Naive thymus-derived CD4-positive, alpha-beta T cell (primary cell): ENCODE results near the gene OBP2B. TPM values are rescaled to one million over a fixed set of nuclear protein-coding genes. Genes with fewer than 3 reads are reported as not detected.

Experiments
- ATAC-seq: fragments of 150-1000 bp; cut with Tn5 transposase; 2 replicates; pipeline ENCODE4 v1.10.0; 2021; ENCODE audit warnings: mild to moderate bottlenecking, moderate library complexity
- CTCF ChIA-PET: fragments of 350-600 bp; sonication (Branson Sonifier 250); formaldehyde crosslinking; loops from one replicate; lab custom pipeline; 2021; ENCODE audit warnings: antibody characterized with exemption; lab: Charles Lee
- POLR2A ChIA-PET: fragments of 350-600 bp; sonication (Branson Sonifier 250); formaldehyde crosslinking; loops from one replicate; lab custom pipeline; 2021; ENCODE audit warnings: antibody characterized with exemption, inconsistent platforms; lab: Charles Lee
- DNase-seq, 9 donors: peaks; one replicate each; pipeline versions ENCODE4 v3.0.0 to v3.0.0-alpha.2; 2020 to 2022; ENCODE audit warnings: mixed read lengths in 1 of 9
- H3K27ac ChIP-seq: one replicate; pipeline ENCODE4 v1.7.0; 2013; ENCODE audit warnings: mild to moderate bottlenecking, low read depth, low read length, moderate library complexity
- H3K27me3 ChIP-seq, 2 donors: one replicate each; pipeline ENCODE4 v1.7.0; 2013; ENCODE audit warnings: low read length in 2 of 2, mild to moderate bottlenecking in 2 of 2, moderate library complexity in 2 of 2; ENCODE audit not compliant: control insufficient read depth in 2 of 2, insufficient read depth in 2 of 2
- H3K36me3 ChIP-seq, 3 experiments: 1 replicate in 2 of 3; 2 replicates in 1 of 3; pipeline ENCODE4 v1.7.0; 2013; ENCODE audit warnings: low read length in 3 of 3, mild to moderate bottlenecking in 3 of 3, moderate library complexity in 1 of 3; ENCODE audit not compliant: insufficient read depth in 3 of 3, control insufficient read depth in 2 of 3
- H3K4me1 ChIP-seq, 2 donors: one replicate each; pipeline ENCODE4 v1.7.0; 2013; ENCODE audit warnings: low read length in 2 of 2, mild to moderate bottlenecking in 2 of 2, moderate library complexity in 1 of 2; ENCODE audit not compliant: control insufficient read depth in 2 of 2, insufficient read depth in 2 of 2
- H3K4me3 ChIP-seq: 2 replicates; pipeline ENCODE4 v1.7.0; 2013; ENCODE audit warnings: mild to moderate bottlenecking, low read length
- H3K9me3 ChIP-seq, 3 experiments: 1 replicate in 2 of 3; 2 replicates in 1 of 3; pipeline ENCODE4 v1.7.0; 2013; ENCODE audit warnings: low read length in 3 of 3; ENCODE audit not compliant: control insufficient read depth in 2 of 3
- H3K27ac Mint-ChIP-seq, 9 donors: one replicate each; pipeline ENCODE4 v1.8.0; 2020 to 2022; ENCODE audit warnings: mixed read lengths in 9 of 9, mild to moderate bottlenecking in 8 of 9, moderate library complexity in 5 of 9, inconsistent platforms in 2 of 9
- H3K27me3 Mint-ChIP-seq, 5 donors: one replicate each; pipeline ENCODE4 v1.8.0; 2021 to 2022; ENCODE audit warnings: mixed read lengths in 5 of 5, mild to moderate bottlenecking in 1 of 5
- H3K36me3 Mint-ChIP-seq, 5 donors: one replicate each; pipeline ENCODE4 v1.8.0; 2020 to 2022; ENCODE audit warnings: mixed read lengths in 5 of 5, mild to moderate bottlenecking in 3 of 5, inconsistent platforms in 1 of 5
- H3K4me1 Mint-ChIP-seq, 7 donors: one replicate each; pipeline ENCODE4 v1.8.0; 2020 to 2022; ENCODE audit warnings: mixed read lengths in 7 of 7, mild to moderate bottlenecking in 3 of 7, inconsistent platforms in 1 of 7
- H3K4me3 Mint-ChIP-seq, 10 donors: one replicate each; pipeline ENCODE4 v1.8.0; 2020 to 2022; ENCODE audit warnings: mild to moderate bottlenecking in 10 of 10, mixed read lengths in 10 of 10, moderate library complexity in 6 of 10, inconsistent platforms in 2 of 10
- H3K9me3 Mint-ChIP-seq, 11 donors: one replicate each; pipeline ENCODE4 v1.8.0; 2020 to 2022; ENCODE audit warnings: mixed read lengths in 11 of 11, mild to moderate bottlenecking in 4 of 11, inconsistent platforms in 1 of 11, moderate library complexity in 1 of 11
- intact Hi-C, 2 donors: fragments of 100-400 bp; cut with micrococcal nuclease; formaldehyde crosslinking; loops; one replicate each; pipeline ENCODE4 v1.15.1; 2023
- polyA plus RNA-seq, 2 donors: library from polyadenylated mRNA; unstranded; fragments of 300-500 nt; fragmentation: Illumina TruSeq; gene quantifications; one replicate each; pipeline ENCODE4 v1.2.3, GENCODE V29; 2021
- total RNA-seq, 6 experiments: library from RNA in 5 of 6; stranded (reverse) in 5 of 6; gene quantifications; 1 replicate in 5 of 6; 2 replicates in 1 of 6; pipeline ENCODE4 v1.2.3 and lab custom pipeline; 2021 to 2026

OBP2B gene
- total and polyA plus RNA-seq, 7 experiments from 2014 or later: not detected

GRCh38 chr9:133184971-133185370, 24.1 kb downstream of the OBP2B start:
- Histone ChIP-seq H3K4me3 (no peak overlapping the region), H3K27me3 (peaks cover 0 to 3% of the 10 kb centered on the region in 2 donors), H3K4me1 (peaks cover 0 to 5% of the 10 kb centered on the region in 2 donors), H3K36me3 (no peaks in the 10 kb centered on the region), H3K27ac (no peak overlapping the region), H3K9me3 (no peaks in the 10 kb centered on the region)
- peak overlapping the region in 1 of 9 donors; percentile 38 for H3K27ac Mint-ChIP-seq
- POLR2A ChIA-PET: interaction anchor here (0.7 kb wide), 1 partner anchor 302 kb away, joined by 3 read pairs; no protein-coding TSS in a partner anchor
- peak in 8 of 9 donors; percentile 15 to 59 (median 38) for DNase-seq
- peaks cover 0 to 2% (median 0%) of the 10 kb centered on the region in 11 donors for H3K9me3 Mint-ChIP-seq
- H3K36me3 Mint-ChIP-seq: no peaks in the 10 kb centered on the region
- H3K4me1 Mint-ChIP-seq: peaks cover 8 to 18% (median 12%) of the 10 kb centered on the region in 7 donors
- ATAC-seq: peak; percentile 72
- H3K4me3 Mint-ChIP-seq: peak overlapping the region in 5 of 10 donors; percentile 2 to 47 (median 38)
- peaks cover 12 to 52% (median 18%) of the 10 kb centered on the region in 5 donors for H3K27me3 Mint-ChIP-seq
- intact Hi-C loops: loop anchor here (1.0 to 10.0 kb wide), 6 partner anchors 87 to 540 kb away; partner anchors contain the start of genes MED22 (in 1 of the 2), RPL7A (in 1 of the 2), STKLD1 (in 1 of the 2) and SURF1 (in 1 of the 2)
- CTCF ChIA-PET: interaction anchor here (0.6 to 3.7 kb wide), 6 partner anchors 171 to 301 kb away, joined by 3 to 33 read pairs (median 13); no protein-coding TSS in a partner anchor

DNA sequence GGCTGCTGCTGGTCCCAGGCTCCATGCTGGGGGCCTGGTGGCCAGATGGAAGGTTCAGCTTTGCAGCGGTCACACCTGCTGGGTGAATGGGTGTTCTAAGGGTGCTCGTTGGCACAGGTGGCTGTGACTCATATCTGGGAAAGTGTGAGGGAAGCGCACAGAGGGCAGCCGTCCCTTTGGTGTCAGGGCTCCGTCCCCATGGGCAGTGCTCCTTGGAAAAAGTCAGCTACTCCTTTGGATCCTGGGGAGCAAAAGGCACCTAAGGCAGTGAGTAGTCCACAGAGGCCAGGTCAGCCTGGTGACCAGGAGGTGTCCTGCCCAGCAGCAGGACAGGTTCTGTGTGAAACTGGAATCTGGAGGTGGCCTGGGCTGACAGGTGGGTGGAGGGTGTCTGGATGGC, 26.9 kb downstream of the OBP2B start:
- no peak for ATAC-seq
- Histone ChIP-seq H3K9me3 (no peaks in the 10 kb centered on the region), H3K27me3 (peaks cover 0 to 3% of the 10 kb centered on the region in 2 donors), H3K36me3 (no peaks in the 10 kb centered on the region), H3K4me3 (no peak overlapping the region), H3K27ac (no peak overlapping the region), H3K4me1 (peaks cover 0 to 5% of the 10 kb centered on the region in 2 donors)
- Mint-ChIP-seq H3K9me3 (peaks cover 0 to 2% (median 0%) of the 10 kb centered on the region in 11 donors), H3K27me3 (peaks cover 6 to 49% (median 14%) of the 10 kb centered on the region in 5 donors), H3K27ac (peak overlapping the region in 1 of 9 donors; percentile 29), H3K4me1 (peaks cover 8 to 18% (median 12%) of the 10 kb centered on the region in 7 donors), H3K4me3 (no peak overlapping the region), H3K36me3 (no peaks in the 10 kb centered on the region)
- POLR2A ChIA-PET: no interaction called here
- no peak for DNase-seq
- CTCF ChIA-PET: interaction anchor here (1.7 kb wide), 1 partner anchor 313 kb away, joined by 3 read pairs; no protein-coding TSS in a partner anchor
- intact Hi-C loops: loop anchor here (10.0 kb wide), 2 partner anchors 193 to 543 kb away; partner anchors contain the start of genes STKLD1 (in 1 of the 2) and SURF4 (in 1 of the 2)

GRCh38 chr9:133181561-133181960, 27.5 kb downstream of the OBP2B start:
- DNase-seq (no peak), ATAC-seq (no peak)
- Histone ChIP-seq H3K36me3 (no peaks in the 10 kb centered on the region), H3K9me3 (no peaks in the 10 kb centered on the region), H3K27ac (no peak overlapping the region), H3K27me3 (peaks cover 0 to 3% of the 10 kb centered on the region in 2 donors), H3K4me1 (peaks cover 0 to 5% of the 10 kb centered on the region in 2 donors), H3K4me3 (no peak overlapping the region)
- intact Hi-C loops: loop anchor here (10.0 kb wide), 2 partner anchors 193 to 543 kb away; partner anchors contain the start of genes STKLD1 (in 1 of the 2) and SURF4 (in 1 of the 2)
- POLR2A ChIA-PET: interaction anchor here (0.6 kb wide), 1 partner anchor 416 kb away, joined by 3 read pairs; no protein-coding TSS in a partner anchor
- no peak overlapping the region for H3K27ac Mint-ChIP-seq
- no peak overlapping the region for H3K4me3 Mint-ChIP-seq
- peaks cover 0 to 2% (median 0%) of the 10 kb centered on the region in 11 donors for H3K9me3 Mint-ChIP-seq
- CTCF ChIA-PET: interaction anchor here (1.0 to 1.7 kb wide), 3 partner anchors 131 to 519 kb away, joined by 3 read pairs; no protein-coding TSS in a partner anchor
- peaks cover 8 to 18% (median 12%) of the 10 kb centered on the region in 7 donors for H3K4me1 Mint-ChIP-seq
- no peaks in the 10 kb centered on the region for H3K36me3 Mint-ChIP-seq
- H3K27me3 Mint-ChIP-seq: peaks cover 6 to 48% (median 14%) of the 10 kb centered on the region in 5 donors

DNA sequence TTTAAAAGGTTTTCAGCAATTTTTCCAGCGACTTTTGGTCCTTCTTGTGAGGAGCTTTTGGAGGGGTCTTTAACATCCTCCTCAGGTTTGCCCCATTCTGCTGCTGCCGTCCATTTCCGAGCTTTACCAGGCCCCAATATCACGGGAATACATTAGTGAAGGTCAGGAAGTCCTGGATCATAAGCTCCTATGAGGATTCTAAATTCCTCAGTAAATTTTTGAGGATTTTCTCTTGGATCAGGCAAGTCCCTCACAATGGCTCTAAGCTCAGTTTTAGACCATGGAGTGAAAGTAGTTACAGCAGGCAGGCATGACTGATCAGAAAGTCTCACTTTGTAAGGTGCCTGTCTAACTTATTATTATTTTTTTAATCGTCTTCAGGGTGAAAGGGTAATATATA, 28.1 kb downstream of the OBP2B start:
- ChIA-PET POLR2A (interaction anchor here (0.6 kb wide), 1 partner anchor 417 kb away, joined by 3 read pairs; no protein-coding TSS in a partner anchor), CTCF (interaction anchor here (0.6 to 1.7 kb wide), 9 partner anchors 22 to 699 kb away, joined by 3 to 4 read pairs (median 3); no protein-coding TSS in a partner anchor)
- H3K9me3 ChIP-seq: no peaks in the 10 kb centered on the region
- H3K27me3 ChIP-seq: peaks cover 0 to 3% of the 10 kb centered on the region in 2 donors
- intact Hi-C loops: loop anchor here (1.0 to 10.0 kb wide), 3 partner anchors 133 to 544 kb away; partner anchors contain the start of genes STKLD1 (in 1 of the 2) and SURF4 (in 1 of the 2)
- H3K4me3 Mint-ChIP-seq: no peak overlapping the region
- H3K36me3 Mint-ChIP-seq: no peaks in the 10 kb centered on the region
- peaks cover 0 to 4% of the 10 kb centered on the region in 2 donors for H3K4me1 ChIP-seq
- ATAC-seq (no peak), DNase-seq (no peak)
- no peak overlapping the region for H3K4me3 ChIP-seq
- H3K27ac ChIP-seq: no peak overlapping the region
- no peaks in the 10 kb centered on the region for H3K36me3 ChIP-seq
- H3K27ac Mint-ChIP-seq: no peak overlapping the region
- H3K9me3 Mint-ChIP-seq: peaks cover 0 to 2% (median 0%) of the 10 kb centered on the region in 11 donors
- H3K4me1 Mint-ChIP-seq: peaks cover 5 to 14% (median 8%) of the 10 kb centered on the region in 7 donors
- peaks cover 6 to 48% (median 14%) of the 10 kb centered on the region in 5 donors for H3K27me3 Mint-ChIP-seq

DNA sequence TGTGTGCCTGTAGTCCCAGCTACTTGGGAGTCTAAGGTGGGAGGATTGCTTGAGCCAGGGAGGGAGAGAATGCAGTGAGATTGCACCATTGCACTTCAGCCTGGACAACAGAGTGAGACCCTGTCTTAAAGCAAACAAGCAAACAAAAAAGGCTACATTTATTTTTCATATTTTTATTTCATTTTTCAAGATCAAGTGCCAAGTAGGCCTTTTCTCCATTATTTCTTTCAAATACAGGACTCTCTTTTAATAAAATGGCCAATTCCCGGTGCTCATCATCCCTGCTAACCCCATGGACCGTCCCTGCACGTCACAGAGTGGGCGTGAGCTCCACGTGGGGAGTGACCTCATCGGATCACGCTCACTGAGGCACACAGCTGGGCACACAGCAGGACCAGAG, 36.0 kb downstream of the OBP2B start:
- Histone ChIP-seq H3K4me3 (no peak overlapping the region), H3K4me1 (no peaks in the 10 kb centered on the region), H3K27ac (no peak overlapping the region), H3K27me3 (no peaks in the 10 kb centered on the region), H3K36me3 (no peaks in the 10 kb centered on the region), H3K9me3 (no peaks in the 10 kb centered on the region)
- DNase-seq (no peak), ATAC-seq (no peak)
- H3K9me3 Mint-ChIP-seq: no peaks in the 10 kb centered on the region
- no peaks in the 10 kb centered on the region for H3K36me3 Mint-ChIP-seq
- intact Hi-C loops: no loop called here
- ChIA-PET CTCF (interaction anchor here (0.7 kb wide), 1 partner anchor 244 kb away, joined by 3 read pairs; no protein-coding TSS in a partner anchor), POLR2A (no interaction called here)
- no peaks in the 10 kb centered on the region for H3K4me1 Mint-ChIP-seq
- H3K27ac Mint-ChIP-seq: no peak overlapping the region
- no peak overlapping the region for H3K4me3 Mint-ChIP-seq
- peaks cover 0 to 37% (median 0%) of the 10 kb centered on the region in 5 donors for H3K27me3 Mint-ChIP-seq

GRCh38 chr9:133171161-133171961, 37.7 kb downstream of the OBP2B start:
- no peak overlapping the region for H3K27ac Mint-ChIP-seq
- intact Hi-C loops: no loop called here
- H3K4me3 Mint-ChIP-seq: no peak overlapping the region
- H3K4me1 Mint-ChIP-seq: no peaks in the 10 kb centered on the region
- ATAC-seq (no peak), DNase-seq (no peak)
- H3K4me3 ChIP-seq: no peak overlapping the region
- ChIA-PET CTCF (no interaction called here), POLR2A (no interaction called here)
- H3K36me3 Mint-ChIP-seq: no peaks in the 10 kb centered on the region
- H3K9me3 ChIP-seq: no peaks in the 10 kb centered on the region
- no peaks in the 10 kb centered on the region for H3K9me3 Mint-ChIP-seq
- H3K27me3 ChIP-seq: no peaks in the 10 kb centered on the region
- peaks cover 0 to 26% (median 0%) of the 10 kb centered on the region in 5 donors for H3K27me3 Mint-ChIP-seq
- no peaks in the 10 kb centered on the region for H3K36me3 ChIP-seq
- H3K4me1 ChIP-seq: no peaks in the 10 kb centered on the region
- no peak overlapping the region for H3K27ac ChIP-seq
